Measurements from ENCODE around the gene ASB1.

DNA sequence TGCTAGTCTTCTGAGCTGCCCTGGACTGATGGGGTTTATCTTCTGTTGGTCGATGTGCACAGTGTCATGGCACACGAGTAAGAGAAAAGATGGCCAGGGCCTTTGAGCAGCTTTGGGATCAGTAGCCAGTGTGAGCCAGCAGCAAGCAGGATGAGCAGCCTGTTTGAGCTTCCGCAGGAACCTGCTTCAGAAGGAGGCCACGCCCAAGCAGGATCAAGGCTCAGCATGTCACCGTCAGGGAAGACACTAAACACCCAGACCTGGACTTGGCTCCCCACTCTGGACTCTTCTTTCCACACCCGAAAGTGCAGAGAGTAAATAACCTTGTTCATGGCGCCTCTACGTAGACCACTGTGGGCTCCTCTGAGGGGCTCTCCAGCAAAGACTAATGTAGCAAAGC, 25.2 kb upstream of the ASB1 start:
- TF ChIP-seq, protein P1, sequence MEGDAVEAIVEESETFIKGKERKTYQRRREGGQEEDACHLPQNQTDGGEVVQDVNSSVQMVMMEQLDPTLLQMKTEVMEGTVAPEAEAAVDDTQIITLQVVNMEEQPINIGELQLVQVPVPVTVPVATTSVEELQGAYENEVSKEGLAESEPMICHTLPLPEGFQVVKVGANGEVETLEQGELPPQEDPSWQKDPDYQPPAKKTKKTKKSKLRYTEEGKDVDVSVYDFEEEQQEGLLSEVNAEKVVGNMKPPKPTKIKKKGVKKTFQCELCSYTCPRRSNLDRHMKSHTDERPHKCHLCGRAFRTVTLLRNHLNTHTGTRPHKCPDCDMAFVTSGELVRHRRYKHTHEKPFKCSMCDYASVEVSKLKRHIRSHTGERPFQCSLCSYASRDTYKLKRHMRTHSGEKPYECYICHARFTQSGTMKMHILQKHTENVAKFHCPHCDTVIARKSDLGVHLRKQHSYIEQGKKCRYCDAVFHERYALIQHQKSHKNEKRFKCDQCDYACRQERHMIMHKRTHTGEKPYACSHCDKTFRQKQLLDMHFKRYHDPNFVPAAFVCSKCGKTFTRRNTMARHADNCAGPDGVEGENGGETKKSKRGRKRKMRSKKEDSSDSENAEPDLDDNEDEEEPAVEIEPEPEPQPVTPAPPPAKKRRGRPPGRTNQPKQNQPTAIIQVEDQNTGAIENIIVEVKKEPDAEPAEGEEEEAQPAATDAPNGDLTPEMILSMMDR (optimal IDR thresholded peaks at IDR 0.05 in 1 of 3, IDR thresholded peaks at IDR 0.05 in 1 of 3, conservative IDR thresholded peaks at IDR 0.05 in 1 of 3; ENCODE audit: extremely low read depth in 1 of 3, insufficient read depth in 2 of 3, low read length in 3 of 3): no peak
- TF ChIP-seq EZH2 (IDR thresholded peaks at IDR 0.05; ENCODE audit: low read length): no peak

Data from keratinocyte (primary cell).